GM12878 (cell line): Measurements from ENCODE around the gene TTLL7.

ENCODE experiments used
- CEBPZ ChIP-seq: fragments of 150-350 bp; IDR thresholded peaks from 2 replicates; pipeline ENCODE4 v1.6.1; 2016; ENCODE audit warnings: low read depth, low read length
- CHD4 ChIP-seq: fragments of 200-600 bp; sonication (generic); IDR thresholded peaks from 2 replicates; pipeline ENCODE4 v1.6.1; 2016; ENCODE audit warnings: mild to moderate bottlenecking
- CTCF ChIP-seq, 3 experiments: IDR thresholded peaks in 2 of 3; conservative IDR thresholded peaks in 1 of 3; 2 replicates each; pipeline ENCODE4 v1.5.1; 2011; ENCODE audit warnings: low read depth in 3 of 3, low read length in 3 of 3, mild to moderate bottlenecking in 3 of 3, control low read depth in 2 of 3, moderate library complexity in 2 of 3, inconsistent platforms in 1 of 3, mixed read lengths in 1 of 3; ENCODE audit not compliant: control insufficient read depth in 2 of 3, insufficient read depth in 1 of 3; ENCODE audit errors: extremely low read depth in 1 of 3
- EGR1 ChIP-seq, 2 experiments: IDR thresholded peaks; 1 replicate in 1 of 2; 2 replicates in 1 of 2; pipeline ENCODE4 v1.6.1; 2011 to 2012; ENCODE audit warnings: low read depth in 2 of 2, low read length in 2 of 2, borderline replicate concordance in 1 of 2, mild to moderate bottlenecking in 1 of 2, moderate library complexity in 1 of 2
- HDAC2 ChIP-seq: fragments of 200-600 bp; sonication (generic); IDR thresholded peaks from 2 replicates; pipeline ENCODE4 v1.6.1; 2017
- MTA2 ChIP-seq: fragments of 450-650 bp; IDR thresholded peaks from 2 replicates; pipeline ENCODE4 v1.6.1; 2016; ENCODE audit warnings: low read depth, mild to moderate bottlenecking, moderate library complexity
- NR2C2 ChIP-seq: IDR thresholded peaks from 2 replicates; pipeline ENCODE4 v1.6.1; 2011; ENCODE audit warnings: borderline replicate concordance, low read depth; ENCODE audit not compliant: control insufficient read depth, insufficient read length
- POLR2A ChIP-seq: IDR thresholded peaks from 2 replicates; pipeline ENCODE4 v1.6.1; 2011; ENCODE audit warnings: low read depth, mild to moderate bottlenecking, low read length
- SP1 ChIP-seq: IDR thresholded peaks from one replicate; pipeline ENCODE4 v1.6.1; 2011; ENCODE audit warnings: low read depth, low read length
- SREBF2 ChIP-seq: IDR thresholded peaks from 2 replicates; pipeline ENCODE4 v1.6.1; 2012; ENCODE audit warnings: mild to moderate bottlenecking, low read length
- USF1 ChIP-seq: IDR thresholded peaks from 2 replicates; pipeline ENCODE4 v1.6.1; 2011; ENCODE audit warnings: borderline replicate concordance, low read depth, mild to moderate bottlenecking, moderate library complexity, mixed read lengths, low read length; ENCODE audit not compliant: insufficient read depth; ENCODE audit errors: extremely low read length
- ZNF622 ChIP-seq: fragments of 450-650 bp; IDR thresholded peaks from 2 replicates; pipeline ENCODE4 v1.6.1; 2017; ENCODE audit warnings: mild to moderate bottlenecking, inconsistent platforms

GRCh38 chr1:83978056-83978455, 20.9 kb downstream of the TTLL7 start:
- TF ChIP-seq CHD4 = no peak
- no peak for TF ChIP-seq HDAC2
- no peak for TF ChIP-seq CTCF (IDR thresholded peaks at IDR 0.05 in 2 of 3, conservative IDR thresholded peaks at IDR 0.05 in 1 of 3; ENCODE audit: control insufficient read depth in 2 of 3, extremely low read depth in 1 of 3, insufficient read depth in 1 of 3, low read depth in 3 of 3, low read length in 3 of 3)
- no peak for TF ChIP-seq NR2C2
- no peak for TF ChIP-seq MTA2
- TF ChIP-seq SP1 = no peak
- TF ChIP-seq CEBPZ = no peak
- no peak for TF ChIP-seq ZNF622
- TF ChIP-seq POLR2A = no peak
- no peak for TF ChIP-seq SREBF2
- TF ChIP-seq USF1 = no peak
- TF ChIP-seq EGR1 (IDR thresholded peaks at IDR 0.05; ENCODE audit: borderline replicate concordance in 1 of 2, low read depth in 2 of 2, low read length in 2 of 2) = no peak
